Mesenchymal stem cell (in vitro differentiated cells and primary cell): ENCODE measurements around the gene OR52A1.

Experiments
- DNase-seq: peaks from one replicate; pipeline ENCODE4 v3.0.0-alpha.2; 2013
- H2AFZ ChIP-seq: one replicate; pipeline ENCODE4 v1.6.1; 2013; ENCODE audit warnings: low read depth, mild to moderate bottlenecking, control low read depth, inconsistent platforms, low read length, moderate library complexity
- H2AK5ac ChIP-seq: 2 replicates; pipeline ENCODE4 v1.6.1; 2013; ENCODE audit warnings: low read length, moderate library complexity, mild to moderate bottlenecking, inconsistent platforms; ENCODE audit not compliant: severe bottlenecking
- H2BK120ac ChIP-seq: one replicate; pipeline ENCODE4 v1.6.1; 2013; ENCODE audit warnings: low read depth, mild to moderate bottlenecking, inconsistent platforms, low read length, moderate library complexity
- H2BK12ac ChIP-seq, 2 experiments: one replicate each; pipeline ENCODE4 v1.6.1; 2013; ENCODE audit warnings: inconsistent platforms in 2 of 2, low read length in 2 of 2, mild to moderate bottlenecking in 2 of 2, moderate library complexity in 2 of 2, control low read depth in 1 of 2
- H2BK15ac ChIP-seq: one replicate; pipeline ENCODE4 v1.6.1; 2013; ENCODE audit warnings: mild to moderate bottlenecking, low read depth, inconsistent platforms; ENCODE audit not compliant: poor library complexity, severe bottlenecking
- H2BK5ac ChIP-seq: 2 replicates; pipeline ENCODE4 v1.6.1; 2013; ENCODE audit warnings: low read depth, mild to moderate bottlenecking, low read length, control low read depth, inconsistent platforms; ENCODE audit not compliant: poor library complexity, severe bottlenecking
- H3K14ac ChIP-seq, 2 experiments: one replicate each; pipeline ENCODE4 v1.6.1; 2013; ENCODE audit warnings: inconsistent platforms in 2 of 2, low read length in 2 of 2, control low read depth in 1 of 2, mild to moderate bottlenecking in 1 of 2, moderate library complexity in 1 of 2
- H3K18ac ChIP-seq, 2 experiments: one replicate each; pipeline ENCODE4 v1.6.1; 2013; ENCODE audit warnings: inconsistent platforms in 2 of 2, low read length in 2 of 2, control low read depth in 1 of 2, low read depth in 1 of 2, mild to moderate bottlenecking in 1 of 2
- H3K23ac ChIP-seq, 2 experiments: one replicate each; pipeline ENCODE4 v1.6.1; 2013; ENCODE audit warnings: inconsistent platforms in 2 of 2, low read length in 2 of 2, mild to moderate bottlenecking in 2 of 2, moderate library complexity in 2 of 2, control low read depth in 1 of 2
- H3K27ac ChIP-seq: 2 replicates; pipeline ENCODE4 v1.5.1; 2013; ENCODE audit warnings: mild to moderate bottlenecking, moderate library complexity, low read length, control low read depth, inconsistent platforms; ENCODE audit not compliant: poor library complexity, severe bottlenecking
- H3K27me3 ChIP-seq, 2 experiments: 2 replicates each; pipeline versions ENCODE4 v1.6.1 to v1.7.0; 2013; ENCODE audit warnings: low read length in 2 of 2, mild to moderate bottlenecking in 2 of 2, moderate library complexity in 2 of 2, control low read depth in 1 of 2, inconsistent platforms in 1 of 2; ENCODE audit not compliant: control insufficient read depth in 1 of 2, insufficient read depth in 1 of 2
- H3K36me3 ChIP-seq, 2 experiments: 2 replicates each; pipeline versions ENCODE4 v1.6.1 to v1.7.0; 2013; ENCODE audit warnings: low read length in 2 of 2, control low read depth in 1 of 2, inconsistent platforms in 1 of 2, low read depth in 1 of 2, mild to moderate bottlenecking in 1 of 2; ENCODE audit not compliant: insufficient read depth in 2 of 2, control insufficient read depth in 1 of 2
- H3K4ac ChIP-seq, 2 experiments: one replicate each; pipeline ENCODE4 v1.6.1; 2013; ENCODE audit warnings: inconsistent platforms in 2 of 2, low read length in 2 of 2, mild to moderate bottlenecking in 2 of 2, moderate library complexity in 2 of 2, control low read depth in 1 of 2, low read depth in 1 of 2
- H3K4me1 ChIP-seq: 2 replicates; pipeline ENCODE4 v1.6.1; 2013; ENCODE audit warnings: low read depth, low read length, control low read depth; ENCODE audit not compliant: control insufficient read depth, insufficient read depth
- H3K4me2 ChIP-seq: 2 replicates; pipeline ENCODE4 v1.6.1; 2013; ENCODE audit warnings: low read length, mild to moderate bottlenecking, inconsistent platforms; ENCODE audit not compliant: poor library complexity, severe bottlenecking
- H3K4me3 ChIP-seq, 2 experiments: 2 replicates each; pipeline versions ENCODE4 v1.5.1 to v1.7.0; 2013; ENCODE audit warnings: low read length in 2 of 2, mild to moderate bottlenecking in 2 of 2, control low read depth in 1 of 2, low read depth in 1 of 2; ENCODE audit not compliant: insufficient read depth in 1 of 2
- H3K79me1 ChIP-seq: replicated peaks from 2 replicates; pipeline ENCODE4 v1.6.1; 2013; ENCODE audit warnings: mild to moderate bottlenecking, control low read depth, low read length, inconsistent platforms; ENCODE audit not compliant: poor library complexity, severe bottlenecking
- H3K9ac ChIP-seq: 2 replicates; pipeline ENCODE4 v1.7.0; 2013; ENCODE audit warnings: mild to moderate bottlenecking, low read length, moderate library complexity
- H3K9me3 ChIP-seq: 2 replicates; pipeline ENCODE4 v1.7.0; 2013; ENCODE audit warnings: mild to moderate bottlenecking, low read length; ENCODE audit not compliant: control insufficient read depth
- H4K8ac ChIP-seq: one replicate; pipeline ENCODE4 v1.6.1; 2013; ENCODE audit warnings: inconsistent platforms, mild to moderate bottlenecking, low read length, moderate library complexity
- H4K91ac ChIP-seq: one replicate; pipeline ENCODE4 v1.6.1; 2013; ENCODE audit warnings: mild to moderate bottlenecking, low read length, inconsistent platforms
- WGBS: methylation state at CpG from one replicate; pipeline ENCODE4 v1.1.7; 2013; ENCODE audit warnings: mixed read lengths; 5-methylcytosine and 5-hydroxymethylcytosine counted together

The OR52A1 gene

GRCh38 chr11:5102246-5102645 lies 52.3 kb downstream of the OR52A1 start:
- Histone ChIP-seq H3K9me3 (no peaks in the 10 kb centered on the region), H2BK15ac (no peak overlapping the region)
- no peak for DNase-seq

GRCh38 chr11:5096011-5096410 lies 58.5 kb downstream of the OR52A1 start:
- Histone ChIP-seq H3K36me3 (no peaks in the 10 kb centered on the region), H3K27me3 (no peaks in the 10 kb centered on the region), H2AFZ (no peak overlapping the region), H3K23ac (no peak overlapping the region), H3K4ac (no peak overlapping the region), H2BK15ac (no peak overlapping the region), H3K4me2 (no peak overlapping the region), H3K79me1 (no peaks in the 10 kb centered on the region), H3K18ac (no peak overlapping the region), H2BK120ac (no peak overlapping the region), H2BK12ac (no peak overlapping the region), H3K4me1 (no peaks in the 10 kb centered on the region), H2BK5ac (no peak overlapping the region), H4K8ac (no peak overlapping the region), H4K91ac (no peak overlapping the region), H3K4me3 (no peak overlapping the region), H3K9ac (no peak overlapping the region), H3K27ac (no peak overlapping the region), H3K9me3 (no peaks in the 10 kb centered on the region), H3K14ac (no peak overlapping the region), H2AK5ac (no peak overlapping the region)
- 60% methylated on average over 1 of the region's 2 CpGs for WGBS
- no peak for DNase-seq

More at GRCh38 chr11:5102246-5102645, 52.3 kb downstream of the OR52A1 start:
- H3K18ac ChIP-seq = no peak overlapping the region
- H3K4me3 ChIP-seq = no peak overlapping the region
- no peak overlapping the region for H3K14ac ChIP-seq
- no peak overlapping the region for H3K4ac ChIP-seq
- no peak overlapping the region for H2BK120ac ChIP-seq
- no peak overlapping the region for H2BK5ac ChIP-seq
- no peak overlapping the region for H4K8ac ChIP-seq
- no peak overlapping the region for H4K91ac ChIP-seq
- H3K27ac ChIP-seq = no peak overlapping the region
- no peak overlapping the region for H2AFZ ChIP-seq
- H3K4me2 ChIP-seq = no peak overlapping the region
- no peaks in the 10 kb centered on the region for H3K36me3 ChIP-seq
- H3K27me3 ChIP-seq = no peaks in the 10 kb centered on the region
- no peak overlapping the region for H3K23ac ChIP-seq
- H2AK5ac ChIP-seq = no peak overlapping the region
- no peaks in the 10 kb centered on the region for H3K79me1 ChIP-seq
- no peak overlapping the region for H2BK12ac ChIP-seq
- WGBS = no CpG with 5 or more reads among the region's 2 CpGs
- no peak overlapping the region for H3K9ac ChIP-seq
- no peaks in the 10 kb centered on the region for H3K4me1 ChIP-seq
